Prostate gland (tissue), 2 donors: ENCODE measurements around the gene GPRC6A. TPM values are rescaled to one million over a fixed set of nuclear protein-coding genes. Genes with fewer than 3 reads are reported as not detected.

Source experiments
- DNase-seq: peaks from one replicate; pipeline ENCODE4 v3.0.0-alpha.2; 2019; ENCODE audit warnings: low spot score
- H3K27ac ChIP-seq, 2 donors: fragments of 200-600 bp; sonication (generic); 2 replicates each; pipeline ENCODE4 v1.5.1; 2017 to 2019
- H3K27me3 ChIP-seq: fragments of 200-600 bp; sonication (generic); replicated peaks from 2 replicates; pipeline ENCODE4 v1.5.1; 2019; ENCODE audit not compliant: insufficient read depth
- H3K36me3 ChIP-seq, 2 donors: fragments of 200-600 bp; sonication (generic); 1 replicate in 1 of 2; 2 replicates in 1 of 2; pipeline versions ENCODE4 v1.5.1 to v1.8.1; 2017 to 2019
- H3K4me1 ChIP-seq: fragments of 200-600 bp; sonication (generic); replicated peaks from 2 replicates; pipeline ENCODE4 v1.5.1; 2019
- H3K4me3 ChIP-seq, 2 donors: fragments of 200-600 bp; sonication (generic); 2 replicates each; pipeline ENCODE4 v1.5.1; 2017 to 2019
- H3K9me3 ChIP-seq: fragments of 200-600 bp; sonication (generic); 2 replicates; pipeline ENCODE4 v1.5.1; 2017
- CTCF ChIP-seq, 4 experiments: fragments of 200-600 bp in 2 of 4; fragments of 450-650 bp in 2 of 4; sonication (generic) in 2 of 4; IDR thresholded peaks; 1 replicate in 3 of 4; 2 replicates in 1 of 4; pipeline ENCODE4 v1.5.1; 2016 to 2019; ENCODE audit warnings: antibody characterized with exemption in 4 of 4, mild to moderate bottlenecking in 2 of 4, moderate library complexity in 2 of 4
- POLR2A ChIP-seq: fragments of 450-650 bp; IDR thresholded peaks from one replicate; pipeline ENCODE4 v1.6.1; 2016; ENCODE audit warnings: antibody characterized with exemption, mild to moderate bottlenecking
- POLR2AphosphoS5 ChIP-seq: sonication (generic); formaldehyde crosslinking; IDR thresholded peaks from one replicate; pipeline ENCODE4 v1.6.1; 2017; ENCODE audit warnings: antibody characterized with exemption
- WGBS: methylation state at CpG from one replicate; pipeline ENCODE4 v1.1.5; 2018; 5-methylcytosine and 5-hydroxymethylcytosine counted together
- intact Hi-C: fragments of 100-400 bp; cut with DNase I; formaldehyde crosslinking; loops from one replicate; pipeline ENCODE4 v1.14.2; 2022
- total RNA-seq, 2 donors: library from RNA; depleted of rRNA; stranded (reverse); fragments of >200 nt; gene quantifications; one replicate each; pipeline ENCODE4 v1.1.0, GENCODE V29; 2016

GPRC6A gene
- total RNA-seq, 2 donors from 2014 or later = 0.18 TPM; not detected in 1

DNA sequence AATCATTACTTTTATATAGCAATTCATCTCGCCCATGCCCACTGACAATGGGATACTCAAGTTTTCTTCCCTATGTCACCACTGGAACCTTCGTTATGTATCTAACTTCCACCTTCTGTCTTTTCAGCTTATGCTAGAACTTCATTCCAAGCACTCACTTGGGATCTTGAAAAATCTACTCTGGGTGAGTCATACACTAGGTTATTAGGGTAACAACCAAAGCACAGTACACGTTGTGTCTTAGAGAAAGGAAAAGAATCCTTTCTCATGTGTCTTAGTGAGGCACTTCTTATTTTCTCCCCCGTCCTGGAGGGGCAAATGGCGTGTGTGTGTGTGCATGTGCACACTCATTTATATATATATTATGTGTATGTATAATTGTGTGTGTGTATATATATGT lies 45.0 kb downstream of the GPRC6A start:
- Histone ChIP-seq H3K9me3 (no peaks in the 10 kb centered on the region), H3K27ac (no peak overlapping the region), H3K27me3 (no peaks in the 10 kb centered on the region), H3K36me3 (no peaks in the 10 kb centered on the region), H3K4me1 (no peaks in the 10 kb centered on the region), H3K4me3 (no peak overlapping the region)
- no peak for TF ChIP-seq POLR2AphosphoS5
- no peak for TF ChIP-seq CTCF (IDR thresholded peaks at IDR 0.05)
- no peak for TF ChIP-seq POLR2A
- intact Hi-C loops = no loop called here
- 61% methylated on average over 5 of the region's 5 CpGs for WGBS
- no peak for DNase-seq

DNA sequence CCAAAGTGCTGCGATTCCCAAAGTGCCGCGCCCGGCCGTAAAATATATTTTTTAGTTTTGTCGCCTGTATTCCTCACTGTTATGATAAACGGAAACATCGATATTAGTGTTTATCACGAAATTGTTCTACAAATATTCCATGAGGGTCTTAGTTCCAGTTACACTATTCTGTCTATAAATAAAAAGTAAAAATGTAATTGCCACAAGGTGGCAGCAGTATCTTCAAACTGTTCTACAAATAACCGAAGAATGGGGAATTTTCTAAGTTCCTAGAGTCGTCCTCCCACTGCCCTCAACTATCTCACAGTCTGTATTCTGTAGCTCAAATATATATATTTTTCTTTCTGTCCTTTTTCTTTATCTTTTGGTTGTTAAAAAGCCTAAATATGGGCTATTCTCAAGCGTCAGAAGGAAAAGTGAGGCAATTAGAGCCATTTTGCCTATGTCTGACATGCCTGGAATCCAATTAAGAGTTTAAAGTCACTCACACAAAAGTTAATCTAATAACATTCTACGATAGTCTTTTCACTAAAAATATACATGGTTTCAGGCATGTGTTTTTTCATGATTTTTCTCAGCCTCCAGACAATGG lies 49.2 kb downstream of the GPRC6A start:
- WGBS = 37% methylated on average over 13 of the region's 13 CpGs
- intact Hi-C loops = loop anchor here (5.0 kb wide), 1 partner anchor 68 kb away; no protein-coding TSS in a partner anchor
- DNase-seq = no peak

DNA sequence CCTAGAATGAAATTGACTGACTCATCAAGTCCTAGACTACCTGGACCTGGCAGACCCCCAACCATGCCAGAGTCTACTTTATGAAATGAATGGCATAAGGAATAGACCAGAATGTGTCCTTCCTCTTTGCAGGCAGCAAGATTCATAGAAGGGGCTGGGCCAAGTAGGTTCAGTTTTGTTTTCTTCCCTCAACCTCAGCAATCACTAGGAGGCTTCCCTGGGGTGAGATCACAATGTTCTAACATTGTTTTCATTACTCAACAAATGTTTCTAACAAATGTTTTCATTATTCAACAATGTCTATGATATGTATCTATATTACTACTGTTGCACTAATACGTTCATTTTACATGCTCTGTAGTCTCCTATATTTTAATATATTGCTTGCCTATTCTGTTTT lies 55.0 kb downstream of the GPRC6A start:
- 38% methylated on average over 1 of the region's 1 CpG for WGBS
- Histone ChIP-seq H3K4me3 (no peak overlapping the region), H3K36me3 (no peaks in the 10 kb centered on the region), H3K27ac (no peak overlapping the region), H3K27me3 (no peaks in the 10 kb centered on the region), H3K4me1 (no peaks in the 10 kb centered on the region), H3K9me3 (no peaks in the 10 kb centered on the region)
- intact Hi-C loops = no loop called here
- TF ChIP-seq CTCF (IDR thresholded peaks at IDR 0.05) = no peak
- TF ChIP-seq POLR2AphosphoS5 = no peak
- no peak for TF ChIP-seq POLR2A
- no peak for DNase-seq

More for the DNA sequence above, 49.2 kb downstream of the GPRC6A start:
- H3K27ac ChIP-seq = no peak overlapping the region
- no peaks in the 10 kb centered on the region for H3K4me1 ChIP-seq
- no peak overlapping the region for H3K4me3 ChIP-seq
- no peaks in the 10 kb centered on the region for H3K9me3 ChIP-seq
- no peaks in the 10 kb centered on the region for H3K36me3 ChIP-seq
- TF ChIP-seq POLR2AphosphoS5 (no peak), CTCF (IDR thresholded peaks at IDR 0.05) (peak; percentile 9 to 55 (median 48))
- H3K27me3 ChIP-seq = no peaks in the 10 kb centered on the region

DNA sequence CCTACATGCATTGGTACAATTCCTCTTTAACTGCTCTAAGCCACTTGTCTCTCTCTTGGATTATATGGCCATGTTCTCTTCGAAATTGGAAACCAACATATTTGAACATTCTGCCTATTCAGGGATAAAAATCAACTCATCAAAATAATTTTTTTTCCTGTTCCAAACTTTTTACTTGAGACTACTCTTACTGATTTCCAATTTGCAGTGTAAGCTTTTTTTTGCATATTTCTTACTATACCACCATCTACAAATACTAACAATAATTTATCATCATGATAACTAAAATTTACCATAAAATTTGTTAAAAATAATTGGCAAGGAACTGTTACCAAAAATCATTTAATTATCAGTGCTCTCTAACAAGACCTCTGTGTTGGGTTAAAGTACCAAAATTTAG lies 56.4 kb downstream of the GPRC6A start:
- no peaks in the 10 kb centered on the region for H3K27me3 ChIP-seq
- no peak for TF ChIP-seq POLR2AphosphoS5
- no peak for TF ChIP-seq CTCF (IDR thresholded peaks at IDR 0.05)
- TF ChIP-seq POLR2A = no peak
- DNase-seq = no peak
- H3K9me3 ChIP-seq = no peaks in the 10 kb centered on the region
- H3K36me3 ChIP-seq = no peaks in the 10 kb centered on the region
- H3K4me3 ChIP-seq = no peak overlapping the region
- no peak overlapping the region for H3K27ac ChIP-seq
- H3K4me1 ChIP-seq = no peaks in the 10 kb centered on the region
- intact Hi-C loops = no loop called here
- WGBS = 76% methylated on average over 1 of the region's 1 CpG

GRCh38 chr6:116767715-116768114 lies 61.2 kb downstream of the GPRC6A start:
- Histone ChIP-seq H3K27me3 (no peaks in the 10 kb centered on the region), H3K4me1 (no peaks in the 10 kb centered on the region), H3K36me3 (no peaks in the 10 kb centered on the region), H3K4me3 (no peak overlapping the region), H3K9me3 (no peaks in the 10 kb centered on the region), H3K27ac (no peak overlapping the region)
- TF ChIP-seq POLR2AphosphoS5 (no peak), CTCF (IDR thresholded peaks at IDR 0.05) (no peak), POLR2A (no peak)
- 73% methylated on average over 2 of the region's 2 CpGs for WGBS
- no peak for DNase-seq
- intact Hi-C loops = no loop called here
